Naive thymus-derived CD4-positive, alpha-beta T cell (primary cell): ENCODE results near the gene KLHL18. TPM values are rescaled to one million over a fixed set of nuclear protein-coding genes. Genes with fewer than 3 reads are reported as not detected.

Source experiments
- ATAC-seq: fragments of 150-1000 bp; cut with Tn5 transposase; 2 replicates; pipeline ENCODE4 v1.10.0; 2021; ENCODE audit warnings: mild to moderate bottlenecking, moderate library complexity
- CTCF ChIA-PET: fragments of 350-600 bp; sonication (Branson Sonifier 250); formaldehyde crosslinking; loops from one replicate; lab custom pipeline; 2021; ENCODE audit warnings: antibody characterized with exemption; lab: Charles Lee
- POLR2A ChIA-PET: fragments of 350-600 bp; sonication (Branson Sonifier 250); formaldehyde crosslinking; loops from one replicate; lab custom pipeline; 2021; ENCODE audit warnings: antibody characterized with exemption, inconsistent platforms; lab: Charles Lee
- DNase-seq, 9 donors: peaks; one replicate each; pipeline versions ENCODE4 v3.0.0 to v3.0.0-alpha.2; 2020 to 2022; ENCODE audit warnings: mixed read lengths in 1 of 9
- H3K27ac ChIP-seq: one replicate; pipeline ENCODE4 v1.7.0; 2013; ENCODE audit warnings: mild to moderate bottlenecking, low read depth, low read length, moderate library complexity
- H3K27me3 ChIP-seq, 2 donors: one replicate each; pipeline ENCODE4 v1.7.0; 2013; ENCODE audit warnings: low read length in 2 of 2, mild to moderate bottlenecking in 2 of 2, moderate library complexity in 2 of 2; ENCODE audit not compliant: control insufficient read depth in 2 of 2, insufficient read depth in 2 of 2
- H3K36me3 ChIP-seq, 3 experiments: 1 replicate in 2 of 3; 2 replicates in 1 of 3; pipeline ENCODE4 v1.7.0; 2013; ENCODE audit warnings: low read length in 3 of 3, mild to moderate bottlenecking in 3 of 3, moderate library complexity in 1 of 3; ENCODE audit not compliant: insufficient read depth in 3 of 3, control insufficient read depth in 2 of 3
- H3K4me1 ChIP-seq, 2 donors: one replicate each; pipeline ENCODE4 v1.7.0; 2013; ENCODE audit warnings: low read length in 2 of 2, mild to moderate bottlenecking in 2 of 2, moderate library complexity in 1 of 2; ENCODE audit not compliant: control insufficient read depth in 2 of 2, insufficient read depth in 2 of 2
- H3K4me3 ChIP-seq: 2 replicates; pipeline ENCODE4 v1.7.0; 2013; ENCODE audit warnings: mild to moderate bottlenecking, low read length
- H3K9me3 ChIP-seq, 3 experiments: 1 replicate in 2 of 3; 2 replicates in 1 of 3; pipeline ENCODE4 v1.7.0; 2013; ENCODE audit warnings: low read length in 3 of 3; ENCODE audit not compliant: control insufficient read depth in 2 of 3
- H3K27ac Mint-ChIP-seq, 9 donors: one replicate each; pipeline ENCODE4 v1.8.0; 2020 to 2022; ENCODE audit warnings: mixed read lengths in 9 of 9, mild to moderate bottlenecking in 8 of 9, moderate library complexity in 5 of 9, inconsistent platforms in 2 of 9
- H3K27me3 Mint-ChIP-seq, 5 donors: one replicate each; pipeline ENCODE4 v1.8.0; 2021 to 2022; ENCODE audit warnings: mixed read lengths in 5 of 5, mild to moderate bottlenecking in 1 of 5
- H3K36me3 Mint-ChIP-seq, 5 donors: one replicate each; pipeline ENCODE4 v1.8.0; 2020 to 2022; ENCODE audit warnings: mixed read lengths in 5 of 5, mild to moderate bottlenecking in 3 of 5, inconsistent platforms in 1 of 5
- H3K4me1 Mint-ChIP-seq, 7 donors: one replicate each; pipeline ENCODE4 v1.8.0; 2020 to 2022; ENCODE audit warnings: mixed read lengths in 7 of 7, mild to moderate bottlenecking in 3 of 7, inconsistent platforms in 1 of 7
- H3K4me3 Mint-ChIP-seq, 10 donors: one replicate each; pipeline ENCODE4 v1.8.0; 2020 to 2022; ENCODE audit warnings: mild to moderate bottlenecking in 10 of 10, mixed read lengths in 10 of 10, moderate library complexity in 6 of 10, inconsistent platforms in 2 of 10
- H3K9me3 Mint-ChIP-seq, 11 donors: one replicate each; pipeline ENCODE4 v1.8.0; 2020 to 2022; ENCODE audit warnings: mixed read lengths in 11 of 11, mild to moderate bottlenecking in 4 of 11, inconsistent platforms in 1 of 11, moderate library complexity in 1 of 11
- intact Hi-C, 2 donors: fragments of 100-400 bp; cut with micrococcal nuclease; formaldehyde crosslinking; loops; one replicate each; pipeline ENCODE4 v1.15.1; 2023
- polyA plus RNA-seq, 2 donors: library from polyadenylated mRNA; unstranded; fragments of 300-500 nt; fragmentation: Illumina TruSeq; gene quantifications; one replicate each; pipeline ENCODE4 v1.2.3, GENCODE V29; 2021
- total RNA-seq, 6 experiments: library from RNA in 5 of 6; stranded (reverse) in 5 of 6; gene quantifications; 1 replicate in 5 of 6; 2 replicates in 1 of 6; pipeline ENCODE4 v1.2.3 and lab custom pipeline; 2021 to 2026

Gene KLHL18
- total and polyA plus RNA-seq, 7 experiments from 2014 or later, result 8.8 to 47.5 (median 23.0) TPM

DNA sequence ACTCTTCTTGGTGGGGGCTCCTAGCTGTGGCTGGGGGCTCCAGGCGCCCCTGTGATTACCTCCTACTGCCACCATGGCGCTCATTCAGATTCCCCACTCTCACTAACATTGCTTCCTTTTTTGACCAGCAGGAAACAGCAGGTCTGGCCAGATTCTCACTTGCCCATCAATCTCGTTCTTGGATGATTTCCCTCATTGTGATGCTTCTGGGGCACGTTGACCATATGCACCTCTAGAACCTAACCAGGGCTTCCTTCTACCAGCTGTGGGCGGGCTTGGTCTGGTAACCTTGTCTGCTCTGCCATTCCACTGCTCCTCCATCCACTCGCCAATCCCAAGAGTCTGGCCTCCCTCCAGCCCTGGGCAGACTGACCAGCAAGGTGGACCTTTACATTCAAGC is 62.2 kb downstream of the KLHL18 start:
- Histone ChIP-seq H3K36me3 (peaks cover 0 to 29% (median 0%) of the 10 kb centered on the region in 3 experiments), H3K9me3 (no peaks in the 10 kb centered on the region), H3K4me1 (no peaks in the 10 kb centered on the region), H3K27me3 (no peaks in the 10 kb centered on the region), H3K4me3 (no peak overlapping the region), H3K27ac (no peak overlapping the region)
- peak overlapping the region in 7 of 9 donors; percentile 17 to 78 (median 63) for H3K27ac Mint-ChIP-seq
- peaks cover 4 to 26% (median 6%) of the 10 kb centered on the region in 5 donors for H3K36me3 Mint-ChIP-seq
- ChIA-PET POLR2A (no interaction called here), CTCF (no interaction called here)
- no peaks in the 10 kb centered on the region for H3K27me3 Mint-ChIP-seq
- H3K4me1 Mint-ChIP-seq, result peaks cover 0 to 6% (median 5%) of the 10 kb centered on the region in 7 donors
- H3K9me3 Mint-ChIP-seq, result no peaks in the 10 kb centered on the region
- no peak for ATAC-seq
- H3K4me3 Mint-ChIP-seq, result no peak overlapping the region
- DNase-seq, result no peak
- intact Hi-C loops, result no loop called here

DNA sequence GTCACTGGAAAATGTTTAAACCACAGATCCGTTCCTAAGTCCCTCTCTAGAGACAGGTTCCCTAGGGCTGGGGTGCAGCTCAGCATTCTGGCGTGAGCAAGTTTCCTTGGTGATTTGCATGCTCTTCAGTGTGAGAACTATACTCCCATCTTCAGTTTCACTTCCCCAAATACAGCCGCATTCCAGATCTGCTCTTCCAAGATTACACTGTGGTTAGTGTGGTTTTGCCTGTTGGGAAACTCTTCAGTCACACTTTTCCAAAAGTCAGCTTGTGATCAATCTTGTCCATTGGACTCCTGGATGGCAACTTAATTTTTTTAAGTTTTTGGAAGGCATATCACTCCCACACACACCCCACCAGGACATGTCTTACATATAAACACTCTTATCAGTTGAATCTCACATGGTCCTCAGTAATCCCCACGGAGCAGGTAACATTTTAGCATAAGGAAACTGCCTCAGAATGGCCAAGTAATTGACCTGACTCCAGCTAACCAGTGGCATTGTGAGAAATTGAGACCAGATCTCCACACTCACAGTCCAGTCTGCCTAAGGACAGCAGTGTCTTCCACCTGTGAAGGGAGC is 64.6 kb downstream of the KLHL18 start:
- Histone ChIP-seq H3K4me1 (no peaks in the 10 kb centered on the region), H3K27me3 (no peaks in the 10 kb centered on the region), H3K9me3 (no peaks in the 10 kb centered on the region), H3K36me3 (peaks cover 0 to 17% (median 0%) of the 10 kb centered on the region in 3 experiments), H3K4me3 (no peak overlapping the region), H3K27ac (no peak overlapping the region)
- no peak for DNase-seq
- intact Hi-C loops, result no loop called here
- Mint-ChIP-seq H3K27me3 (peaks cover 0 to 2% (median 0%) of the 10 kb centered on the region in 5 donors), H3K27ac (peak overlapping the region in 7 of 9 donors; percentile 33 to 67 (median 58)), H3K9me3 (no peaks in the 10 kb centered on the region), H3K4me3 (no peak overlapping the region), H3K4me1 (peaks cover 0 to 6% (median 2%) of the 10 kb centered on the region in 7 donors), H3K36me3 (peaks cover 4 to 16% (median 6%) of the 10 kb centered on the region in 5 donors)
- ATAC-seq, result peak; percentile 48
- ChIA-PET POLR2A (interaction anchor here (0.5 to 0.6 kb wide), 2 partner anchors 391 to 1528 kb away, joined by 3 to 5 read pairs; no protein-coding TSS in a partner anchor), CTCF (no interaction called here)

DNA sequence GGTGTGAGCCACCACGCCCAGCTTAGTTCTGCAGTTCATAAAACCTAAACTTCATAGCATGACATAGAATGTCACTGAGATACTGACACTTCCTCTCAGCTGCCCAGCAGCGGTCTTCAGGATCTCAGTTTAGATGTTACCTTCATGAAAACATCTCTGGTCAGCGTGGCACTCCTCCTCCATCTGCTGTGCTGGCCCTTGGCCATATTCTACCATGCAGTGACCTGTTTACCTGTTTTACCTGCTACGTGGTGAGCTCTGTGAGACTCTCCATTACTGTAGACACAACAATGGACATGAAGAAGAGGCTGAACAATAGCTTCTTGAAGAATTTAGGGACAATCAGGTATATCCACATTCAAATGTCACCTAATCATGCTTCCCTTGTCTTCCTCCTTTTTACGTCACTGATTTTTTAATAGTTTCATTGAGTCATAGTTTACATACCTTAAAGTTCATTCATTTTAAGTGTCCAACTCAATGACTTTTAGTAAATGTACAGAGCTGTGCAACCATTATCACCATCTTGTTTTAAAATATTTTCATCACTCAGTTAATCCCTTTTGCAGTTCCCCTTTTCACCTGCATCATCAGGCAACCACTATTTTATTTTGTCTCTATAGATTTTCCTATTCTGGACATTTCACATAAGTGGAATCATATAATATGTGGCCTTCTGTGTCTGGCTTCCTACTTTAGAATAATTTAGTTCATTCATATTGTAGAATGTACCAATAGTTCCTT is 65.8 kb downstream of the KLHL18 start:
- Mint-ChIP-seq H3K4me3 (no peak overlapping the region), H3K27ac (peak overlapping the region in 2 of 9 donors; percentile 6 to 59), H3K27me3 (peaks cover 0 to 2% (median 0%) of the 10 kb centered on the region in 5 donors), H3K4me1 (peaks cover 0 to 6% (median 2%) of the 10 kb centered on the region in 7 donors), H3K9me3 (peaks cover 0 to 2% (median 0%) of the 10 kb centered on the region in 11 donors), H3K36me3 (peaks cover 4 to 11% (median 5%) of the 10 kb centered on the region in 5 donors)
- DNase-seq (no peak), ATAC-seq (no peak)
- Histone ChIP-seq H3K4me1 (no peaks in the 10 kb centered on the region), H3K4me3 (no peak overlapping the region), H3K27ac (no peak overlapping the region), H3K27me3 (no peaks in the 10 kb centered on the region), H3K36me3 (peaks cover 0 to 9% (median 0%) of the 10 kb centered on the region in 3 experiments), H3K9me3 (no peaks in the 10 kb centered on the region)
- ChIA-PET CTCF (no interaction called here), POLR2A (no interaction called here)
- intact Hi-C loops, result no loop called here

DNA sequence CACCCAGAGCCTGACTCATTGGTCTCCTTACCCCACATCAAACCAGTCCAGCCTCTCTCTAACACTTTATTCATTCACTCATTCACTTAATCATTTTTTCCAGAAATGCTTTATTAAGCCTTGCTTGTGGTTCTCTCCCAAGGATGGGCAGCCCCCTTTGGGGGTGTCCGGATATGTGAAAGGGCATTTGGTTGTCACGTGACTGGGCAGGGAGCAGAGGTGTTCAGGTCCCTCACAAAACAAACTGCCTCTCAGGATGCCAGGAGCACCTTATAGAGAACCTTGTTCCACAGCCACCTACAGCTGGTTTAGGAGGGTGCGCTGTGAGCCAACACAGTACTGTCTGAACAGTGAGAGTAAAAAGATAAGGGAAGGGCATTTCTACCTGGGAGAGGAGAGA is 72.3 kb downstream of the KLHL18 start:
- no peak for DNase-seq
- H3K4me3 Mint-ChIP-seq, result no peak overlapping the region

DNA sequence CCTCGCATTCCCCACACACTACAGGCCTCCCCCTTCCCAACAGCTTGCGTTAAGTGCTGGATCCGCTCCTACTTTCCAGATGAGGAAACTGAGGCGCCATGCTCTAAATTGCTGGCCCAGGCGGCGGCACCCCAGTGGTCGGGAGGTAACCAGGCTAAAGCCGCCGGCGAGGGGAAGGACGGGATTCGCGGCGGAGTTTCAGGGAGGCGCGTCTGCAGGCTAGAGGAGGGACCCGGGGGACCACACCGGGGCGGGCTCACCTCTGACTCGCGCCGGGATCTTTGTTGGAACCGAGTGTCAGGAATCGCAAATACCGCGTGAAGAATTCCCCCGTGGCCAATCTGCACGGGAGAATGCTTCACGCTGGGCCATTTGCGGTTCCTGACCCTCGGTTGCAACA is 73.5 kb downstream of the KLHL18 start:
- CTCF ChIA-PET, result no interaction called here
- H3K4me1 ChIP-seq, result no peaks in the 10 kb centered on the region
- no peak overlapping the region for H3K4me3 ChIP-seq
- Mint-ChIP-seq H3K27ac (no peak overlapping the region), H3K36me3 (peaks cover 5 to 15% (median 8%) of the 10 kb centered on the region in 5 donors), H3K27me3 (no peaks in the 10 kb centered on the region), H3K4me1 (peaks cover 0 to 6% (median 0%) of the 10 kb centered on the region in 7 donors), H3K4me3 (no peak overlapping the region), H3K9me3 (peaks cover 3 to 29% (median 16%) of the 10 kb centered on the region in 11 donors)
- peaks cover 0 to 7% (median 0%) of the 10 kb centered on the region in 3 experiments for H3K9me3 ChIP-seq
- DNase-seq (no peak), ATAC-seq (no peak)
- H3K27ac ChIP-seq, result no peak overlapping the region
- intact Hi-C loops, result no loop called here
- H3K36me3 ChIP-seq, result no peaks in the 10 kb centered on the region
- POLR2A ChIA-PET, result no interaction called here
- H3K27me3 ChIP-seq, result no peaks in the 10 kb centered on the region

More for the DNA sequence above, 72.3 kb downstream of the KLHL18 start:
- H3K27me3 Mint-ChIP-seq, result peaks cover 0 to 2% (median 0%) of the 10 kb centered on the region in 5 donors
- Histone ChIP-seq H3K4me3 (no peak overlapping the region), H3K27me3 (no peaks in the 10 kb centered on the region), H3K4me1 (no peaks in the 10 kb centered on the region), H3K27ac (no peak overlapping the region), H3K9me3 (peaks cover 0 to 7% (median 0%) of the 10 kb centered on the region in 3 experiments), H3K36me3 (no peaks in the 10 kb centered on the region)
- H3K27ac Mint-ChIP-seq, result no peak overlapping the region
- no peak for ATAC-seq
- H3K36me3 Mint-ChIP-seq, result peaks cover under 1 to 10% (median 4%) of the 10 kb centered on the region in 5 donors
- intact Hi-C loops, result no loop called here
- CTCF ChIA-PET, result no interaction called here
- peaks cover 3 to 23% (median 12%) of the 10 kb centered on the region in 11 donors for H3K9me3 Mint-ChIP-seq
- H3K4me1 Mint-ChIP-seq, result peaks cover 0 to 6% (median 0%) of the 10 kb centered on the region in 7 donors
- POLR2A ChIA-PET, result no interaction called here

DNA sequence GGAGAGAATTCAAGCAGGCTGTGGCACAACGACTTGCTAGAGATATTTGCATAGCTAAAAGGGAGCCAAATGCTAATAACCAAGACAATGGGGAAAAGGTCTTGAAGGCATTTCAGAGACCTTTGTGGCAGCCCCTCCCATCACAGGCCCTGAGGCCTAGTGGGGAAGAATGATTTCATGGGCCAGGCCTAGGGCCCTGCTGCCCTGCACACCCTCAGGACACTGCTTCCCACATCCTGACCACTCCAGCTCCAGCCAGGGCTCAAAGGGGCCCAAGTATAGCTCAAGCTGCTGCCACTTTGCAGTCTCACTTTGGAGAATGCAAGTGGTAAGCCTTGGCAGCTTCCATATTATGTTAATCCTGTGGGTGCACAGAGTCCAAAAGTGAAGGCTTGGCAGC is 76.6 kb downstream of the KLHL18 start:
- H3K27me3 Mint-ChIP-seq, result no peaks in the 10 kb centered on the region
- POLR2A ChIA-PET, result no interaction called here
- peak overlapping the region in 1 of 9 donors; percentile 33 for H3K27ac Mint-ChIP-seq
- DNase-seq (no peak), ATAC-seq (no peak)
- no peak overlapping the region for H3K4me3 Mint-ChIP-seq
- H3K4me1 ChIP-seq, result peaks cover 11 to 13% of the 10 kb centered on the region in 2 donors
- peaks cover 5 to 18% (median 11%) of the 10 kb centered on the region in 5 donors for H3K36me3 Mint-ChIP-seq
- H3K9me3 ChIP-seq, result peaks cover 0 to 7% (median 0%) of the 10 kb centered on the region in 3 experiments
- H3K27me3 ChIP-seq, result no peaks in the 10 kb centered on the region
- no peaks in the 10 kb centered on the region for H3K36me3 ChIP-seq
- no peak overlapping the region for H3K27ac ChIP-seq
- H3K4me1 Mint-ChIP-seq, result peaks cover 7 to 22% (median 13%) of the 10 kb centered on the region in 7 donors
- intact Hi-C loops, result no loop called here
- H3K9me3 Mint-ChIP-seq, result peaks cover 8 to 36% (median 21%) of the 10 kb centered on the region in 11 donors
- H3K4me3 ChIP-seq, result no peak overlapping the region
- CTCF ChIA-PET, result no interaction called here
